HepG2 (cell line): ENCODE data around the gene NEK9. TPM values are rescaled to one million over a fixed set of nuclear protein-coding genes. Genes with fewer than 3 reads are reported as not detected.

Source experiments
- ATAC-seq: fragments of 200-7000 bp; cut with Tn5 transposase; 3 replicates; pipeline ENCODE4 v1.9.1; 2020; ENCODE audit warnings: mild to moderate bottlenecking, moderate library complexity
- BruUV-seq: library from RNA; stranded (reverse); fragments of 400-500 nt; replicated peaks from 2 replicates; lab custom pipeline; 2021; lab: Mats Ljungman, UMichigan
- CTCF ChIA-PET: fragments of 300-600 bp; formaldehyde crosslinking; extraction: SDS; loops from one replicate; lab custom pipeline; 2021; ENCODE audit warnings: low total read pairs, inconsistent platforms, low intra/inter-chr PET ratio; lab: Yijun Ruan, JAX
- POLR2A ChIA-PET: fragments of 350-600 bp; sonication (Branson Sonifier 250); formaldehyde crosslinking; loops from one replicate; lab custom pipeline; 2020; ENCODE audit warnings: antibody characterized with exemption, inconsistent platforms; lab: Yijun Ruan, JAX
- DNase-seq: peaks from one replicate; pipeline ENCODE4 v3.0.0-alpha.2; 2015; ENCODE audit warnings: low spot score
- FAIRE-seq: peaks from 3 replicates; lab custom pipeline; 2011; peaks lifted over from hg19 to GRCh38; lab: Jason Lieb, UNC
- H2AFZ ChIP-seq: one replicate; pipeline ENCODE4 v1.6.1; 2011; ENCODE audit warnings: low read length, inconsistent platforms
- H3K27ac ChIP-seq: fragments of 300-600 bp; 3 replicates; pipeline ENCODE4 v1.8.0; 2011; ENCODE audit warnings: mixed run types, mild to moderate bottlenecking, mixed read lengths, low read length, inconsistent platforms; ENCODE audit not compliant: insufficient read depth; ENCODE audit errors: extremely low read length
- H3K27me3 ChIP-seq, 2 experiments: fragments of 200-600 bp in 1 of 2; 2 replicates in 1 of 2; 3 replicates in 1 of 2; pipeline versions ENCODE4 v1.6.0 to v1.8.0; 2011; ENCODE audit warnings: low read length in 2 of 2, mild to moderate bottlenecking in 2 of 2, moderate library complexity in 2 of 2, inconsistent platforms in 1 of 2; ENCODE audit not compliant: insufficient read depth in 2 of 2, control insufficient read depth in 1 of 2
- H3K36me3 ChIP-seq, 2 experiments: fragments of 200-600 bp in 1 of 2; replicated peaks in 1 of 2; 2 replicates in 1 of 2; 3 replicates in 1 of 2; pipeline versions ENCODE4 v1.5.1 to v1.8.0; 2011; ENCODE audit warnings: low read length in 2 of 2, inconsistent platforms in 1 of 2; ENCODE audit not compliant: insufficient read depth in 2 of 2, control insufficient read depth in 1 of 2
- H3K4me1 ChIP-seq: 2 replicates; pipeline ENCODE4 v1.5.1; 2012; ENCODE audit warnings: low read length, inconsistent platforms; ENCODE audit not compliant: insufficient read depth
- H3K4me2 ChIP-seq: 2 replicates; pipeline ENCODE4 v1.6.0; 2011; ENCODE audit warnings: low read depth, low read length, inconsistent platforms
- H3K4me3 ChIP-seq, 3 experiments: fragments of 200-600 bp in 1 of 3; sonication (generic), shearing (Covaris generic) in 1 of 3; replicated peaks in 1 of 3; 2 replicates each; pipeline ENCODE4 v1.5.1; 2011 to 2016; ENCODE audit warnings: low read length in 3 of 3, inconsistent platforms in 2 of 3, low read depth in 2 of 3, mild to moderate bottlenecking in 2 of 3, control low read depth in 1 of 3, mixed read lengths in 1 of 3; ENCODE audit not compliant: insufficient read depth in 1 of 3
- H3K79me2 ChIP-seq: one replicate; pipeline ENCODE4 v1.6.1; 2011; ENCODE audit warnings: low read length, inconsistent platforms; ENCODE audit not compliant: insufficient read depth
- H3K9ac ChIP-seq: 2 replicates; pipeline ENCODE4 v1.6.0; 2011; ENCODE audit warnings: mild to moderate bottlenecking, low read depth, low read length, inconsistent platforms; ENCODE audit not compliant: insufficient read depth
- H3K9me3 ChIP-seq: 2 replicates; pipeline ENCODE4 v1.5.1; 2012; ENCODE audit warnings: mild to moderate bottlenecking, low read length
- H4K20me1 ChIP-seq: 2 replicates; pipeline ENCODE4 v1.6.0; 2011; ENCODE audit warnings: inconsistent platforms, mild to moderate bottlenecking, low read length, moderate library complexity; ENCODE audit not compliant: insufficient read depth
- ATF5 ChIP-seq: sonication (generic); formaldehyde crosslinking; IDR thresholded peaks from 2 replicates; pipeline ENCODE4 v1.4.0; 2020; ENCODE audit warnings: mild to moderate bottlenecking, low read depth, missing genetic modification reagents
- CERS6 ChIP-seq: sonication (generic); formaldehyde crosslinking; IDR thresholded peaks from 2 replicates; pipeline ENCODE4 v1.5.0; 2020; ENCODE audit warnings: missing genetic modification reagents
- DPF2 ChIP-seq: sonication (generic); formaldehyde crosslinking; IDR thresholded peaks from 2 replicates; pipeline ENCODE4 v1.4.0; 2020; ENCODE audit warnings: mild to moderate bottlenecking, low read depth, missing genetic modification reagents, borderline replicate concordance
- NR2F2 ChIP-seq: IDR thresholded peaks from 2 replicates; pipeline ENCODE4 v1.6.1; 2012; ENCODE audit warnings: low read depth, inconsistent platforms, borderline replicate concordance
- THAP11 ChIP-seq: IDR thresholded peaks from 2 replicates; pipeline ENCODE4 v1.6.1; 2016; ENCODE audit warnings: missing biosample characterization, missing genetic modification reagents
- ZHX1 ChIP-seq: sonication (generic); formaldehyde crosslinking; IDR thresholded peaks from 2 replicates; pipeline ENCODE4 v1.8.1; 2022; ENCODE audit warnings: low read depth, mild to moderate bottlenecking, missing genetic modification reagents
- ZNF121 ChIP-seq: sonication (generic); formaldehyde crosslinking; IDR thresholded peaks from 2 replicates; pipeline ENCODE4 v1.5.0; 2020; ENCODE audit warnings: mild to moderate bottlenecking, missing genetic modification reagents
- ZNF160 ChIP-seq: sonication (generic); formaldehyde crosslinking; IDR thresholded peaks from 2 replicates; pipeline ENCODE4 v1.8.0; 2022; ENCODE audit warnings: mild to moderate bottlenecking, inconsistent platforms, missing genetic modification reagents
- WGBS: methylation state at CpG from one replicate; pipeline ENCODE4 v1.1.6; 2017; ENCODE audit warnings: low lambda C conversion rate; 5-methylcytosine and 5-hydroxymethylcytosine counted together
- in situ Hi-C: cut with HindIII; loops from 2 replicates; pipeline ENCODE4 v1.10.0; 2017; ENCODE audit warnings: low pct_unique_long_range_greater_than_20kb; ENCODE audit not compliant: extremely low pct_ligation_motif_present
- intact Hi-C: fragments of 100-400 bp; cut with micrococcal nuclease; formaldehyde crosslinking; loops from one replicate; pipeline ENCODE4 v1.10.0; 2022; ENCODE audit not compliant: unreplicated experiment
- polyA plus RNA-seq, 8 experiments: library from polyadenylated mRNA; depleted of rRNA in 3 of 8; stranded (reverse) in 7 of 8; unstranded in 1 of 8; fragments of >200 nt; fragmentation: Illumina TruSeq in 4 of 8; extraction: Trizol in 4 of 8; gene quantifications; 2 replicates each; pipeline versions ENCODE4 v1.2.1 to v1.2.3, GENCODE V29; 2011 to 2016; ENCODE audit warnings: low read depth in 4 of 8, missing spikeins in 1 of 8, mixed read lengths in 1 of 8; ENCODE audit not compliant: insufficient read depth in 1 of 8
- total RNA-seq, 5 experiments: library from RNA; depleted of rRNA; stranded (reverse); fragments of >200 nt; fragmentation: Illumina TruSeq; extraction: Trizol; gene quantifications; 2 replicates each; pipeline ENCODE4 v1.2.3, GENCODE V29; 2016; ENCODE audit warnings: low read depth in 1 of 5

The NEK9 gene
- total and polyA plus RNA-seq, 2 of the 13 experiments (the other 11 are each of a cell fraction or from before 2014, with no cell fraction given) = 16.5 to 27.3 TPM

GRCh38 chr14:75163677-75164076 is 36.8 kb upstream of the NEK9 start:
- CTCF ChIA-PET = no interaction called here
- no peak for FAIRE-seq
- no peak for TF ChIP-seq ATF5 (CRISPR knock-in tag)
- no peak for TF ChIP-seq ZHX1 (CRISPR knock-in tag)
- no peak for TF ChIP-seq DPF2 (CRISPR knock-in tag)
- TF ChIP-seq ZNF121 (CRISPR knock-in tag) = peak; percentile 78
- no peak for TF ChIP-seq NR2F2
- TF ChIP-seq CERS6 (CRISPR knock-in tag) = no peak
- no peak for TF ChIP-seq ZNF160 (CRISPR knock-in tag)
- no peak for TF ChIP-seq THAP11 (CRISPR knock-in tag)
- TF ChIP-seq, all 625 proteins: peak for 1
- Histone ChIP-seq H3K4me2 (no peak overlapping the region), H3K27me3 (no peaks in the 10 kb centered on the region), H4K20me1 (peaks cover 34% of the 10 kb centered on the region), H2AFZ (no peak overlapping the region), H3K9ac (no peak overlapping the region), H3K79me2 (peaks cover 89% of the 10 kb centered on the region), H3K4me3 (no peak overlapping the region), H3K36me3 (peaks cover 2 to 9% of the 10 kb centered on the region in 2 experiments; a peak in 2 of 5 replicates), H3K9me3 (no peaks in the 10 kb centered on the region), H3K4me1 (peaks cover 44% of the 10 kb centered on the region), H3K27ac (no peak overlapping the region)
- DNase-seq = no peak
- POLR2A ChIA-PET = interaction anchor here (0.6 kb wide), 1 partner anchor 174 kb away, joined by 3 read pairs; no protein-coding TSS in a partner anchor
- no TSS peak for BruUV-seq
- in situ Hi-C loops = no loop called here
- WGBS = 92% methylated on average over 2 of the region's 2 CpGs
- ATAC-seq = no peak
- intact Hi-C loops = no loop called here
